Measurements from ENCODE around the gene NRIP1.

GRCh38 chr21:15034126-15034853 lies 30.5 kb downstream of the NRIP1 start:
- TF ChIP-seq CREB1 (IDR thresholded peaks at IDR 0.05; ENCODE audit: low read depth) = no peak
- TF ChIP-seq CEBPB (IDR thresholded peaks at IDR 0.05) = no peak
